HTR-8/SVneo (cell line): ENCODE data around the gene ABLIM1.

Experiments used
- DNase-seq: peaks from one replicate; pipeline ENCODE4 v3.0.0; 2011; ENCODE audit warnings: low spot score, mixed read lengths; ENCODE audit not compliant: insufficient read length
- FAIRE-seq: peaks from 2 replicates; lab custom pipeline; 2011; peaks lifted over from hg19 to GRCh38; lab: Jason Lieb, UNC

Gene ABLIM1

DNA sequence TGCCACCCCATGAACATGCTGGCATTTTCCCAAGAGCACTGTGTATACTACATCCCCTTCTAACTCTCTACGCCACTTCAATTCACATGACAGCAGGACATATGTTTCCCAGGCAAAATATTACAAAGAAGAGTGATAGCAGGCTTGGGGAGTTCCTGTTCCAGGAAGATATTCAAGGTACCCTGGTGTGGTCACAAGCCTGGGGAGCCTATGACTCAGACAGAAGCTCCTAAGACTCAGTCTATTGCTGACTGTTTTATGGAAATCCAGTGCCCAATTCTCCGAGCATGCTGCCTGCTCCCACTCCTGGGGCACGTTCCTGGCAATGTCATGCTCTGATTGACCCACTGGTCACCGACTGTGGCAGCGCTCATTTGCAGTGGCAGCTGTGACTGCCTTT is 23.5 kb upstream of the ABLIM1 start:
- DNase-seq (no peak), FAIRE-seq (no peak)

DNA sequence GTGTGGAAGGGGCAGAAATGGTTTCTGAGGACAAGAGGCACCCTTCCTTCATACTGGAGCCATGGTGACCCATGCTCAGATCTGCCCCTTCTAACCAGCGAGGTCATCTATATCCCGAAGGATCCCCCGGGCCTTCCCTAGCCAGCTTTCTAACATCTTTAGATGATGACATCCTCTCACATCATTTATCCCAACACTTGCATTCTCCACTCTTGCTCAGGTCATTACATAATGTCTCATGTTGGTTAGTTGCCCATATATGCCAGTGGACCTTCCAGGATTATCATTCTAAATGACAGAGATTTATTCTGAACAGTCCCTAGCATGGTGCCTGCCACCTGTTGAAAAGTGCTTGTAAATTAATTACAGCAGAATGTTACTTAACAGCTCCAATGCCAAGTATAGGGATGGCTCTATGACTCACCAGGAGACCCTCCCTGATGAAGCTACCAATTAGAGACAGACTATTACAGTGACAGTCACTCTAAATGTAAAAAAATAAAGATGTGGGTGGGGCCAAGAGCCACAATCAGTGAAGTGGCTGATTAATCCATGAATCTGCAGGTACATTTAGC is 22.6 kb upstream of the ABLIM1 start:
- no peak for FAIRE-seq
- no peak for DNase-seq

DNA sequence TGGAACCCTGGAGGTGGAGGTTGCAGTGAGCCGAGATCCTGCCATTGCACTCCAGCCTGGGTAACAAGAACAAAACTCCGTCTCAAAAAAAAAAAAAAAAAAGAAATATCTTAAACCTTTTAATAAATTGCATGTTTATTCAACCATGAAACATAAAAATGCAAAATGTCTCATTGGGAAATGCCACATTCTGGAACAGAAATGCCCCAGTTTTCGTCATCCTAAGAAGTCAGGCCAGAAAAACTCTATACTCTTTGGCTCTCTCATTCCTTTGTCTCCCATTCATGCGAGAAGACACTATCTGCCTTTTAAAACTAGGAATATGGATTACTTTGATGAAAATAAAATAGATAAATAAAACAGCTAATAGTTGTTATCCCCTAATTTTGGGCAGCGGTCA is 21.5 kb upstream of the ABLIM1 start:
- FAIRE-seq (no peak), DNase-seq (no peak)

DNA sequence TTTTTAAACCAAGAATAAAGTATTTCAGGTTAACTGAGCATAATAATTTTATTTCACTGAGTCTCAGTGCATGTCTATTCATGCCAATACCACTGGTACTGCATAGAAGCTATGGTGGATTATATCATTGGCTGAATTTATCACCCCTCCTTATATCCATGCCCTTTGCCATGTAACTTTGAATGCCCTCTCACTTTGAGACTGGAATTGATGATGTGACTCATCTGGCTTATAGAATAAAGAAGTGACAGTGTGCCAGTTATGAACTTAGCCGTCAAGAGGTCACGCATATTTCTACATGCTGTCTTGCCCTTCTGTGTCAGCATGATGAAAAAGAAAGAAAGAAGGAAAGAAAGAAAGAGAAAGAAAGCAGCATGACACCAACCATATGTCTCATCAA is 20.7 kb upstream of the ABLIM1 start:
- FAIRE-seq (no peak), DNase-seq (no peak)

DNA sequence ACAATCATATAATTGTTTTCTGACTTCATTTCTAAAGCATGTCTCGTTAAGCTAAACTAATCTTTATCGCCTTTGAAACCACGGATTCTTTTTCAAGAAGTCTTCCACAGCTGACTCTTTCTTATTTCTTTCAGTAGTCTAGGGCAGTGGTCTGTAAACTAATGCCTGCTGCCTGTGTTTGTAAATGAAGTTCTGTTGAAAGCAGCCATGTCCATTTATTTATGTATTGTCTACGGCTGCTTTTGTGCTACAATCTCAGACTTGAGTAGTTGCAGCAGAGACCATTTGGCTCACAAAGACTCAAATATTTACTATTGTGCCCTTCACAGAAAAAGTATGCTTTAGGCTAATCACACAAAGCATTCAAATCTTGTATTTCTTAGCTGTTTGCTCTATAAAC is 20.3 kb upstream of the ABLIM1 start:
- FAIRE-seq (no peak), DNase-seq (no peak)

DNA sequence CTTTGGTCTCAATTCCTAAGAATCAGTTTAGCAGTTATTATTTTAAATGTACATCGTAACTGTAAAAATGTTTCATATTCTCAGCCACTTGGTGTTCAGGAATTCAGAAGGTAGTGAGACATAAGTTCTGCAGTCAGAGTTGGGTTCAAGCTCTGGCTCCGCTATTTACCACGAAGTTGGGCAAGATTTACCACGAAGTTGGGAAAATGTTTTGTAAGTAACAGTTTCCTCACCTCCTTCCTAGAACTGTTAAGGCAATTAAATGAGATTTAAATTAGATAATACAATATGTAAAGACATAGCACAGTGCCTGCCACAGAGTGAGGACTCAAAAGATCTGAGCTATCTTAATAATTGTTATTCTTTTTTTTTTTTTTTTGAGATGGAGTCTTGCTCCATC is 16.3 kb upstream of the ABLIM1 start:
- DNase-seq: no peak
- no peak for FAIRE-seq

DNA sequence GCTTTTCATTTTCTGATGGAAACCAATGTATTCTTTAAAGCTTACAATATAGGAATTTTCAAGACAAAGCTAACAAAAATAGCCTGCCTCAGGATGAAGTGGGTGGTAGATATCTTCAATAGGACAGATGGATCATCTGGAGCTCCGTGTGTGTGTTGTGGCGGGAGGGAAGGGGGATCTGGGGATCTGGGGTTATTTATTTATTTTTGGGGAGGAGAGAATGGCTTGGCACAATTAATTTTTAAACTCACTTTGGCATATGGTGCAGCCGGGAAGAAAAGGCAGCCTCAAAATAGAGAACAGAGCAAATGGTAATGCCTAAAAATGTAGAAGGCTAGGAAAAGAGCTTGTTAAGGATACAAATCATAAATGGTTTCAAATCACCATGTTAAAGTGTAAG is 11.6 kb upstream of the ABLIM1 start:
- FAIRE-seq: no peak
- no peak for DNase-seq

DNA sequence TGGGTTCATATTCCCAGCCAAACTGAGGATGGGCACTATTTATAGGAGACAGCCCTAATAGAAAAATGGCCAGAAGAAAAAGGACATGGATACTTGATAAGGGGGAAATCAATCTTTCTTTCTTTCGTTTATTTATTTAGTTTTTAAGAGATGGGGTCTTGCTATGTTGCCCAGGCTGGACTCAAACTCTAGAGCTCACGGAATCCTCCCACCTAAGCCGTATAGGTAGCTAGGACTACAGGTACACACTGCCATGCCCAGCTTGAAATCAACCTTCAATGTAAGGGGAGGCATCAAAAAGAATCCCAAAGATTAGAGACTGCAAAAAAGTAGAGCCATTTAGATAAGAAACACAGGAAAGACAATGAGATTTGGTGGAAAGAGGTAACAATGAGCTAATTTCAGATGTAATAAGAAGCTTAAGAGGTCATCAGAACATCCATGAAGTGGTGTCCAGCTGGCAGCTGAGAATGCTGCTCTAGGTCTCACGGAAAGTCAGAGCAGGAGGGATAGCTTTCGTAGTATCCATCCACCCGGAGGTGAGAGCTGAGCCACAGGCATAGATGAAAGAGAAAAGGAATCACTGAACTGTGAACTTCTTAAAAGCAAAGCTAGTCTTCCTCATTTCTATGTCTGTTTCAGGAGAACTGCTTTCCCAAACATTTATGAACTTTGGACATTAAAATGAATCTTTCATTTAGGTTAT is 10.5 kb upstream of the ABLIM1 start:
- no peak for DNase-seq
- FAIRE-seq: no peak

DNA sequence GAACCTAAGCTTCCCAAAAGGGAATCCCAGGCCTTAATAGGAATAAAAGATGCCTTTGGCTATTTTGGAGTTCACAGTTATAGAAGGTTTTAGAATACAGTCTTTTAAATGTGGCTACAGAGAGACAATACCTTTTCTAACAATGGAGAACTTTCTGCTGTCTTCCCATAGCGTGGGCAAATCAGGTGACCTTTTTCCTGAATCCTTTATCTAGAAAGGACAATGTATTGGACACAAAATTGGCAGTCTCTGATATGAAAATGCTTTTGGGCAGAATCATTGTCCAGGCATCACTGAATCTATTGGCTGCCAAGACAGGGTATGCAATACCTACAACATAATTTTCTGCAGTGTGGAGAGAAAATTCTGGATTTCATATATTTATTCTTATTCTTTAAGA is 7.8 kb upstream of the ABLIM1 start:
- no peak for FAIRE-seq
- no peak for DNase-seq

DNA sequence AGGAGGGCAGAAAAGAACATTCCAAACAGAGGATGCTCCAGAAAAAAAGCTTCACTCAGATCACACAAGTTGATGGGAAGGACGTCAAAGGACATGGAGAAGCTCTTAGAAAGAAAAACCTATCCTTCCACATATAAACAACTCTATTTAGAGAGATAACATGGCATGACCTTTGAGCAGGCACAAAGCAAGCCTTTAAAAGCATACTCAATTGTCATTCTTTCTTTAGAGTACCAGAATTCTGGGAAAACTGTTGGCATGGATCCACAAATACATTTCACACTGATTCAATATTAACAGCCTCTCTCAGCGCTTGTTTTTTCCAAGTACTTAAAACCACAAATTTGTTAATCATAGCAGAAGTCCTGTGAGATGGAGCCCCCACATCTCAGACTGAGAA is 7.3 kb upstream of the ABLIM1 start:
- FAIRE-seq (no peak), DNase-seq (no peak)

DNA sequence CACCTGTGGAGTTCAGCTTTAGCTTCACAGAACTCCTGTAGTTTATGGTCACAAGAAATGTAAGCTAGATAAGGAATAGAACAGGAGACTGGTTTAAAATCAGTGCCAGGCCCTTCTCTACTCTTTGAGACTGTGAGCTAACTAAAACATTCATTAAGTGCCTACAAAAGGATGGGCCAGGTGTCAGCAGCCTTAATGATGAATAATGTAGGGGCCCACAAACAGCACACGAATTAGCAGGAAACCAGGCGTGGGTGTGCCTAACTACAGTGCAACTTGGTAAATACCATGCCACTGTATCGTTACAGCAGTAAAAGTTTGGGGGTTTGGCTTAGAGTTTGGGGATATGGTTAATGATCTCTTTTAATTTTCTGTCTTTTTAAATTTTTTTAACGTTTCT is 6.1 kb upstream of the ABLIM1 start:
- DNase-seq: no peak
- FAIRE-seq: no peak

DNA sequence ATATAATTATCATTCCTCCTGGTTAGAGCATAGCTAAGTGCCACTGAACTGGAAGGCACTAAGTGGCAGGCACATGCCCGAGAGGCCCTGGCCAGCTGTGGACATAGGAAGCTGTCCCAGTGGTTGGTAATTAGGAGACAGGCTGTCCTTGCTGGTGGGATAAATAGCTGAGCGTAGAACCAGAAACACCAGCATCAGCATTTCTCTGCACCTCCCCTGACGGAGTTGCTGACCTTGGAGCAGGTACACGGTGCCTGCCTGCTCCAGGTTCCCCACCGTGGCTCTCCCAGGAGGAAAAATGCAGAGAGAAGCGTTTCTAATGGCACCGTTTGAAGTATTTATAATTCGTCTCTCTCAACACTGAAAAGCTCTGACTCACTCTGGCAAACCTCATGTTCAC is 5.6 kb upstream of the ABLIM1 start:
- FAIRE-seq (no peak), DNase-seq (no peak)

DNA sequence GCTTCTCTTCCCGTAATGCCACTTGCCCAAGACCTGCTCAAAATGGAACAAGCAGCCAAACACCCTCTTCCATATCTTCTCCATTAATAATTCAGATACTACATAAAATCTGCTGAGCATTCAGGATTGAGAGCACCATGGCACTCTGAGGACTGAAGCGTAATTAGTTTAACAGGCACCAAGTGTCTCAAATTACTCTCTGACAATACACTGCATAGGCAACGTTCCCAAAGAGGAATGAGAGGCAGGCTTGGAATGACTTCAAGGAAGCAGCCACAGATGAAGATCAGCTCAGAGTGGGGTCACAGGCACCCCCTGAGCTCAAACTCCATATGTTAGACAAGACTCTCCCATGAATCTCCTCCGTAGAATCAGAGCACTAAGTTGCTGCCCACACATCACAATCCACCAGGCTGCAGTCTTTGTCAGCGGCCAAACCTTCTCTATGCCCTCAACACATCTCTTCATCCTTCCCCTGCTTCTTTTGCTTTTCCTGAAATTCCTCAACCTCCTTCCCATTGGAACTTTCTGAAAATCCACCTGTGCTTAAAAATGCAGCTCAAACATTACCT is 4.7 kb upstream of the ABLIM1 start:
- DNase-seq (no peak), FAIRE-seq (no peak)

DNA sequence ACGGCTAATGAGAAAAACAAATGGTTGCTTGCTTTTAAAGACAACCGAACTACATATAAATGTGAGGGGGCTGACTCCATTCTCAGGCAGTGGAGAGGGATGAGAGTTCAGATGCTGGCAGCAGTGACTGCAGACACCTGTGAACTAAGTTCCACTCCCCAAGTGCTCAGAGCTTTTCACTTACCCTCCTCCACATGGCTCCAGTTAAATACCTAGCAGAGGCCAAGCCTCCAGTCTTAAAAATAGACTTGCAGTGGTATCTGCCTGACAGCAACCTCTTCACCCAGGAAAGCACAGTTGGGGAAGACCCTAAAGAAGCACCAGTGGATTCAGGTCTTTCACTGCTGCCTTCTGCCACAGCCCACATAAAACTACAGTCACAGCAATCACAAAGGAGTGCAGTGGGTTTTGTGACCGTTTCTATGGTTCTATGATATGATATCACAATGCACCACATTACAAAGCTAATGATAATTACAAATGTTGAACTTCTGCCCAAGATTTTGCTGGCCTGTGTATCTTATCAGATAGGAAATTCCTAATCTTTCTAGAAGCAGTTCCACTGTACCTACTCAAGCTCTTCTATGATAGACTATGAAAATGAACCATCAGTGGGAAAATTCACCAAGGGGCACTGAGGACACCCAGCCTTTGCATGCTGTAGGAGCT is 3.3 kb upstream of the ABLIM1 start:
- FAIRE-seq: no peak
- DNase-seq: no peak

DNA sequence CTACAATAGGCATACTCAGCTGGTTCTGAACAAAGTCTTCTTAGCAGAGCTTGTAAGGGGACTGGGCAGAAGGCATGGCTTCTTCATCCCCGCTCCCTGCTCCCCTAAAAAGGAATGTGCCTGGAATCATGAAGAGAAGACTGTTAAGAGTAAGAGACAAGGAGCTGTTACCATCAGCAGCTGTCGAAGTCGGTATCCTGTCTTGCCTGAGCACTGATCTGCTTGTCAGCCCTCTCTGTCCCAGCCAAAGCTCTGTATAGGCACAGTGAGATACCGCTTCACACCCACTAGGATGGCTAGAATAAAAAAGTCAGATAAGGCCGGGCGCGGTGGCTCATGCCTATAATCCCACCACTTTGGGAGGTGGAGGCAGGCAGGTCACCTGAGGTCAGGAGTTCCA is 2.4 kb downstream of the ABLIM1 start:
- no peak for DNase-seq
- no peak for FAIRE-seq

DNA sequence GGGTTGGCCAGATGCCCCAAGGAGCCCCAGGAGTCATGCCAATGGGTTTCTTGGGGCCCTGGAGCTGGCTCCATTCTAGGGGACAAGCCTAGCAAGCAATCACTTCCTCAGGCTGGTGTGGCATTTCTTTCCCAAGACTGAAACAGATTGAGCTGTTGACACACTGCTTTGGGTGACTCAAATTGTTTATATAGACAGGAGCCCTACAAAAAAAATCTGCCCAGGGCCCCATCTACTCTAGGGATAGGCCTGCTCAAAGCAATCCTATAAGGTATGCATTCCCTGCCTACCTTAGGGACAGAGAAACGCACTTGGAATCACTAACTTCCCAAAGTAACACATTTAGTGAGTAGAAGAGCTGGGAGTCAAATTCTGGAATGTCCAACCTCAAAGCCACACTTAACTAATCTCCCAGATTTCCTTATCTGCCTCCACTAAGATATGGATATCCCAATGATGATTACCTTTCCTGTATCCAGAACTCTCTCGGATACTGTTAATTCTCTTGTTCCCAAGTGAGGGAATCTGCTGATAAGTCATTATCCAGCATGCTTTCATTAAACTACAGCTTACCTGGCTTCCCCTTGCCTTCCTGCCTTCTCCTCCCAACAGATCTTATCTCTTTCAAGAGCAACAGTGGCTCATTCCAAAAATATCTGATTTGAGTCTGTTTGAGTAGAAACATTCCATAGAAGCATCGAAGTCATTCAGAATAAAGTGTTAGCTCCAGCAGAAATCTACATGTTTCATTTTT is 3.1 kb downstream of the ABLIM1 start:
- no peak for FAIRE-seq

DNA sequence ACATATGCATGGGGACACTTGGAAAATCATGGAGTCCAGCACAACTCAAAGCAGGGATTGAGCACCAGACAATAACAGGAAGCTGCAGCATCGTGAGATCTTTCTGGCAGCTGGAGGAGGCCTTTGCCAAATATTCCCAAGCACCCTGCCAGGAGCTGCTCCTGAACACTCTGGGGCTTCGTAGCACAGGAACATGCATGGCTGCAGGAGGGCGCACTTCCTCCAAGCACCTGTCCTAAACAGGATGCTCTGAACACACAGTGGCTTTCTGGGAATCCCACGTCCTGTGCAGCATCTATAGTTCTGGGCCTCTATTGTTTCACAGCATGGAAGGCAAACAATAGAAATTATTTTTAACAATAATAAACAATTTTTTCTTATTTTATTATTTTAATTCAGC is 4.1 kb downstream of the ABLIM1 start:
- no peak for FAIRE-seq
- DNase-seq: no peak

More for the DNA sequence above, 3.1 kb downstream of the ABLIM1 start:
- DNase-seq: no peak

DNA sequence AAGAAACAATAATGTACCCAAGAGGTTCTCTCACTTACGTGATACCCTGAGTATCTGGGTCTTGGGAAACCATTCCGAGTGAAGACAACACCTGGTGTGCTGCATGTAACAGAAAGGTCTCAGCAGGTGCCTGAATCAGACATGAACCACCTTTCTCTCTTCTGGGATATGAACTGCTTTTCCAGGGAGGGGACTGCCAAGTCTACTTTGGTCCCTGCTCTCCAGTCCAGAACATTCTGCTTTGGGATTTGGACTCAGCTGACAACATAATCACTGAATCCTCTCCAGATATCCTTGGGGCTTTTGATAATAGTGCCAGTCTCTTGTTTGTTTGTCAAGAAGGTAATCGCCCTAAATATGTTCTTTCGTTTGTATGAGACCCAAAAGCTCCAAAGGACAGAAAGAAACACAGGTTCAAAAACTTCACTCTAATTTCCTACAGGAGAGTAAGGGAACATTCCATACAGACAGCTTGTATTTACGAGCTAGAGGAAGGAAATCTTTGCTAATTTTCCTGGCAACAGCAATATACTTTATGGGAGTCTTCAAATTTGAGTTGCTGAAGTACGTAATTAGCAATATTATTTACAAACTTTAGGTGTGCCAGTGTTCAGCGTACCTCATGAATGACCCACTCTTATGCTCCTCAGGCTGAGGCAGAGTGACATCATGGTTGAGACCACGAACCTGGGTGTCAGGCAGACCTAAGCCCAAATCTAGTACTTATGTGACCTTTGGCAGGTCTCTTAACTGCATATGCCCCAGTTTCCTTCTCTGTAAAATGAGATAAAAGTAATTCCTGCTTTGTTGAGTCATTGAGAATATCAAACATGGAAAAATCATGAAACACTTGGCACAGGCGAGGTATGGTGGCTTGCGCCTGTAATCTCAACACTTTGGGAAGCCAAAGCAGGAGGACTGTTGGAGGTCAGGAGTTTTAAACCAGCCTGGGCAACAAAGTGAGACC is 5.4 kb downstream of the ABLIM1 start:
- DNase-seq (no peak), FAIRE-seq (no peak)

DNA sequence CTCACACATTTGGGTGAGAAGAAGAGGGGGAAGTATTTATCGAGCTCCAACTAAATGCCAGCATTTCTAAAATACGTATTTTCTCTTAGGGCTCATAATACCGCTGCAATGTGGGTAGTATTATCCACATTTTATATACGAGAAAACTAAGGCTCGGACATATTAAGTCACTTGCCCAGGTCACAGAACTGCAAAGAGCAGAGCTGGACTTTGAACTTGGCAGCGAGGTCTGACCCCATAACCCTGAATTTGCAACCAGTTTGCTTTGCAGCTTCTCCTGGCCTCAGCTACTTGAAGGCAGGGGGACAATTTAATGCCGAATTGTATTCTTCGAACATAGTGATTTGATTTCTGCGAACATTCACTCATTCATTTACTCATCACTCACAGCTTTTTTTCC is 7.2 kb downstream of the ABLIM1 start:
- no peak for FAIRE-seq
- no peak for DNase-seq

DNA sequence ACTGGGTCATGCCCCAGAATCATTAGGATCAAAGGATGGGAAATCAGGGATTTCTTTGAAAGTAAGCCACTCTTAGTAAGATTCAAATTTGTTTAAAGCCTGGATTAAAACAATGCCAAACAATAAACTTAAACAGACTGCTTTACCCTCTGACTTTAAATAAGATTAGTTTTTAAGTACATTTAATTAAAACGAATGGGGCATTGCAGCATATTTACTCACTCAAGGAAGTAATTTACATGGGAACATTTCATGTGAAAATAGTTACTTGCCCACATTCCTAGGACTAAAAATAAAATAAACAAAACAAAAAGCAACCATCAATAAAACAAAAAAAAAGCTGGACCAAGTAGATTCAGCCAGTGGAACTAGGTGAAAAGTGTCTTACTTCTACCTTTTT is 7.8 kb downstream of the ABLIM1 start:
- DNase-seq (no peak), FAIRE-seq (no peak)
